Osteoblast (primary cell): ENCODE data around the gene SEC61A1. TPM values are rescaled to one million over a fixed set of nuclear protein-coding genes. Genes with fewer than 3 reads are reported as not detected.

Source experiments
- DNase-seq: peaks from one replicate; pipeline ENCODE4 v3.0.0; 2011; ENCODE audit warnings: low spot score, mixed read lengths; ENCODE audit not compliant: insufficient read length; ENCODE audit errors: missing footprints
- H2AFZ ChIP-seq: 2 replicates; pipeline ENCODE4 v1.6.0; 2011; ENCODE audit warnings: mild to moderate bottlenecking, low read length
- H3K27ac ChIP-seq: 2 replicates; pipeline ENCODE4 v1.5.1; 2011; ENCODE audit warnings: mild to moderate bottlenecking, low read depth, low read length, moderate library complexity
- H3K27me3 ChIP-seq: 2 replicates; pipeline ENCODE4 v1.6.0; 2012; ENCODE audit warnings: mild to moderate bottlenecking, control low read depth, inconsistent platforms, low read length, moderate library complexity; ENCODE audit not compliant: insufficient read depth
- H3K36me3 ChIP-seq: 2 replicates; pipeline ENCODE4 v1.5.1; 2011; ENCODE audit warnings: mild to moderate bottlenecking, low read length, control low read depth, moderate library complexity; ENCODE audit not compliant: insufficient read depth
- H3K4me1 ChIP-seq: 2 replicates; pipeline ENCODE4 v1.5.1; 2011; ENCODE audit warnings: mild to moderate bottlenecking, low read length, control low read depth, moderate library complexity; ENCODE audit not compliant: insufficient read depth
- H3K4me2 ChIP-seq: 2 replicates; pipeline ENCODE4 v1.6.0; 2011; ENCODE audit warnings: mild to moderate bottlenecking, low read length; ENCODE audit not compliant: insufficient read depth
- H3K4me3 ChIP-seq: fragments of 200-600 bp; sonication (generic); 3 replicates; pipeline ENCODE4 v1.5.1; 2012; ENCODE audit warnings: mild to moderate bottlenecking, low read length, inconsistent platforms; ENCODE audit not compliant: insufficient read depth
- H3K79me2 ChIP-seq: 2 replicates; pipeline ENCODE4 v1.6.0; 2012; ENCODE audit warnings: mild to moderate bottlenecking, low read length, control low read depth, inconsistent platforms; ENCODE audit not compliant: insufficient read depth
- H3K9me3 ChIP-seq: 2 replicates; pipeline ENCODE4 v1.5.1; 2011; ENCODE audit warnings: low read depth, low read length, control low read depth
- H4K20me1 ChIP-seq: 2 replicates; pipeline ENCODE4 v1.6.0; 2012; ENCODE audit warnings: mild to moderate bottlenecking, low read length, control low read depth; ENCODE audit not compliant: insufficient read depth
- total RNA-seq: library from RNA; depleted of rRNA; stranded (reverse); fragments of >200 nt; gene quantifications from 2 replicates; pipeline ENCODE4 v1.2.3, GENCODE V29; 2012
- TF ChIP-seq, protein P1 (sequence below): IDR thresholded peaks from 2 replicates; pipeline ENCODE4 v1.5.1; 2011; ENCODE audit warnings: mild to moderate bottlenecking, low read depth, low read length, moderate library complexity; ENCODE audit errors: extremely low read depth

SEC61A1 gene
- total RNA-seq, 1 donor, result 355 TPM

DNA sequence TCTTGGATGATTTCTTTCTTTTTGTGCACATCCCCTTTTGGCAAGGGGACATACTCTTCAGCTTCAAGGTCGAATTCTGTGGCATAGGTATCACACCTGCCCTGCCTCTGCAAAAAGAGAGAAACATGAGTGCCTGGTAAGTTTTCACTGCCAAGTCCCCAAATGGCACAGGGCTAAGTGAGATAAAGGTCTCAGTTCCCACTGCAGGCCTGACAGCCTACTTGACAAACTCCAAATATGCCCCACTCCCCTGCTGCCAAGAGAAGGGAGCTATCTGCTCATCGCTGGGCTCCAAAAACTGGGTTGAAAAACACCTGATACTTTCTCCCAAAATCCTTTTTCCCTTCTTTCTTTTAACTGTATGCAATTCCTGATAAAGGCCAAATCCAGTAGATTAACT, 48.4 kb downstream of the SEC61A1 start:
- Histone ChIP-seq H3K4me1 (peaks cover under 1% of the 10 kb centered on the region), H3K79me2 (no peaks in the 10 kb centered on the region), H2AFZ (no peak overlapping the region), H3K9me3 (no peaks in the 10 kb centered on the region), H3K4me2 (no peak overlapping the region), H4K20me1 (no peaks in the 10 kb centered on the region), H3K27me3 (no peaks in the 10 kb centered on the region), H3K27ac (no peak overlapping the region), H3K36me3 (peaks cover 60% of the 10 kb centered on the region), H3K4me3 (no peak overlapping the region)
- DNase-seq, result no peak
- TF ChIP-seq, protein P1, sequence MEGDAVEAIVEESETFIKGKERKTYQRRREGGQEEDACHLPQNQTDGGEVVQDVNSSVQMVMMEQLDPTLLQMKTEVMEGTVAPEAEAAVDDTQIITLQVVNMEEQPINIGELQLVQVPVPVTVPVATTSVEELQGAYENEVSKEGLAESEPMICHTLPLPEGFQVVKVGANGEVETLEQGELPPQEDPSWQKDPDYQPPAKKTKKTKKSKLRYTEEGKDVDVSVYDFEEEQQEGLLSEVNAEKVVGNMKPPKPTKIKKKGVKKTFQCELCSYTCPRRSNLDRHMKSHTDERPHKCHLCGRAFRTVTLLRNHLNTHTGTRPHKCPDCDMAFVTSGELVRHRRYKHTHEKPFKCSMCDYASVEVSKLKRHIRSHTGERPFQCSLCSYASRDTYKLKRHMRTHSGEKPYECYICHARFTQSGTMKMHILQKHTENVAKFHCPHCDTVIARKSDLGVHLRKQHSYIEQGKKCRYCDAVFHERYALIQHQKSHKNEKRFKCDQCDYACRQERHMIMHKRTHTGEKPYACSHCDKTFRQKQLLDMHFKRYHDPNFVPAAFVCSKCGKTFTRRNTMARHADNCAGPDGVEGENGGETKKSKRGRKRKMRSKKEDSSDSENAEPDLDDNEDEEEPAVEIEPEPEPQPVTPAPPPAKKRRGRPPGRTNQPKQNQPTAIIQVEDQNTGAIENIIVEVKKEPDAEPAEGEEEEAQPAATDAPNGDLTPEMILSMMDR, result no peak

DNA sequence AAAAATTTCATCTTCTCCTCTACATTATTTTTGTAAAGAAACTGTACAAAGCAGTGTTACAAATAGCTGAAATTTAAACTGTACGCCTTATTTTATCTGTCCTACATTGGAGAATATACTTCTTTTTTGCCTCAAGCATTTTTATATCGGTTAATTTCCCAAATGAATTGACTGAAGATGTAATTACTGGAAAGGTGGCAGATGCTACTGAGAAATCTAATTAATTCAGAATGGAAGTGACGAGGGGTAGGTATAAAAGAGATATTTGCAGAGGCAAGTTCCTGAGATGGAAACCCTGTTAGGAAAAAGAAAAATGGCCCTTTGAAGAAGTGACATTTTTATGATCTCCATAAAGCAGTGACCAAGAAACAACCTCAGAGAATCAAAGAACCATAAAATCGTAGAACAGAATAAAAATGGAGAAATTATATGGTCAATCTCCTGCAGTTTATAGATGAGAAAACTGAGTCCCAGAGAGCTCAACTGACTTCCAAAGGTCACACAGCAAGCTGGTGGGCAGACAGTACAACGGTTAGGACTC, 51.0 kb downstream of the SEC61A1 start:
- TF ChIP-seq, protein P1, result no peak
- no peaks in the 10 kb centered on the region for H3K9me3 ChIP-seq
- no peaks in the 10 kb centered on the region for H4K20me1 ChIP-seq
- H3K4me3 ChIP-seq, result no peak overlapping the region
- no peaks in the 10 kb centered on the region for H3K27me3 ChIP-seq
- H3K4me1 ChIP-seq, result no peaks in the 10 kb centered on the region
- H2AFZ ChIP-seq, result no peak overlapping the region
- no peak overlapping the region for H3K4me2 ChIP-seq
- H3K27ac ChIP-seq, result no peak overlapping the region
- peaks cover 14% of the 10 kb centered on the region for H3K79me2 ChIP-seq
- no peak for DNase-seq
- peaks cover 41% of the 10 kb centered on the region for H3K36me3 ChIP-seq

DNA sequence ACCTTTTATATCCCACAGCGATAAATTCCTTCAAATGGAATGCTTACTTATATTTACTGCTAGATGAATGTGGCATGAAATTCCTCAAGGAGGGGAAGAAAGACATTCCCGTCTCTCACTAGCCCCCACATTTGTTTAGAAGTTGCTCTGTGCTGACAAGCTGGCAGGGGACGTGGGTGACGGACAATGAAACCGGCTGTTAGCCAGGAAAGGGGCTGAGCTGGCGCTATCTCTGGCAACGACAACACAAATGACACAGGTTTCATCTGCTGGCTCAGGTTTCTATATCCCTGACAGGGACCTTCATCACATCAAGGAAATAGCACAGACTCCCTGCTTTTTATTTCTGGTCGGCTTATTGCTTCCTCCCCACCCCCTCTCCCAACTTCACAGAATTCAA, 55.6 kb downstream of the SEC61A1 start:
- Histone ChIP-seq H3K36me3 (peaks cover 17% of the 10 kb centered on the region), H3K27me3 (no peaks in the 10 kb centered on the region), H3K27ac (no peak overlapping the region), H3K4me2 (no peak overlapping the region), H4K20me1 (no peaks in the 10 kb centered on the region), H3K9me3 (no peaks in the 10 kb centered on the region), H2AFZ (no peak overlapping the region), H3K4me3 (no peak overlapping the region), H3K79me2 (peaks cover 22% of the 10 kb centered on the region), H3K4me1 (peaks cover 21% of the 10 kb centered on the region)
- TF ChIP-seq, protein P1, result no peak
- DNase-seq, result no peak

DNA sequence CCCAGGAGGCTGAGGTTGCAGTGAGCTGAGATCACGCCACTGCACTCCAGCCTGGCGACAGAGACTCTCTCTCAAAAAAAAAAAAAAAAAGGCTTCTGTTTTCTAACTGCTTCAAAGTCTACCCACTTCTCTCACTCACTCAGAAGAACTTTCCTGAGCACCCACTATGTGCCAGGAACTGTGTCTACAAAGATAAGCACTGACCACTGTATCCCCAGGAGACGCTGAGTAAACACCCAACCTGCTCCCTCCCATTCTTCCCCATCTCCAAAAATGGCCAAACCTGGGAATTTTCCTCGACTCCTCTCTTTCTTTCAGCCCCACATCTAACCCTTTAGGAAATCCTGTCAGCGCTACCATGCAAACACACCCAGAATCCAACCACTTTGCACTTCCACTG, 58.9 kb downstream of the SEC61A1 start:
- Histone ChIP-seq H3K27me3 (no peaks in the 10 kb centered on the region), H3K9me3 (no peaks in the 10 kb centered on the region), H3K27ac (no peak overlapping the region), H3K4me2 (no peak overlapping the region), H4K20me1 (no peaks in the 10 kb centered on the region), H3K79me2 (peaks cover 36% of the 10 kb centered on the region), H2AFZ (no peak overlapping the region), H3K4me1 (peaks cover 24% of the 10 kb centered on the region), H3K36me3 (peaks cover 12% of the 10 kb centered on the region), H3K4me3 (no peak overlapping the region)
- TF ChIP-seq, protein P1, result no peak
- no peak for DNase-seq
